SK-N-SH treated with all-trans-retinoic acid at 6 μM for 48 hours (cell line): ENCODE data around the gene GPNMB.

Source experiments
- TCF4 ChIP-seq: fragments of 250-450 bp; sonication (Bioruptor Pico); IDR thresholded peaks from 2 replicates; pipeline ENCODE4 v1.8.0; 2021; ENCODE audit warnings: mild to moderate bottlenecking, moderate library complexity, borderline replicate concordance
- ZC3H10 ChIP-seq: fragments of 250-450 bp; sonication (Bioruptor Pico); IDR thresholded peaks from 2 replicates; pipeline ENCODE4 v1.5.1; 2021; ENCODE audit warnings: mild to moderate bottlenecking, moderate library complexity
- ZNF70 ChIP-seq: fragments of 450-650 bp; formaldehyde crosslinking; IDR thresholded peaks from 2 replicates; pipeline ENCODE4 v1.5.0; 2020; ENCODE audit warnings: mild to moderate bottlenecking, moderate library complexity
- TF ChIP-seq, protein P1 (sequence below): fragments of 250-450 bp; sonication (Bioruptor Pico); IDR thresholded peaks from 2 replicates; pipeline ENCODE4 v1.5.1; 2021; ENCODE audit warnings: mild to moderate bottlenecking, moderate library complexity
- TF ChIP-seq, protein P2 (sequence below): fragments of 250-450 bp; sonication (Bioruptor Pico); IDR thresholded peaks from 2 replicates; pipeline ENCODE4 v1.8.0; 2020; ENCODE audit warnings: mild to moderate bottlenecking, moderate library complexity, borderline replicate concordance

DNA sequence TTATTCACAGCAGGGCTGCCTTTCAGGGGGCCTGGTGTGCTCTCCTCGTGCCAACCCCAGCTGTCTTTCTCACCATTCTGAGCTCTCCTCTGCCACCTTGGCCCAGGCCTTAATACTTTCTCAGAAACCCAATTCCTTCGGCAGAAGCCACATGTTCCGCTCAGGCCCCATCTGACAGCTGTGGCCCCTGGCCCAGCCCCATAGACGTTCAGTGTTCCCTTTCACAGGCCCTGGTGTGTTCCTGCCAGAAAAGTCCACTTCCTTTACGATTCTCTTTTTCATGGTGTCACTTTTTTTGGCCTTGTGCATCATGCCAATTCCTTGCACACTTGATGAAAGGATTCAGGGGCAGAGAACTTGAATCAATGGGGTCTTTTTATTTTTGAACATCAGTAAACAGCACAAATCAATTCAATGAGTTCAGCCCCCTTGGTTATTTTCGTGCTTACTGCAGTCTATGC, 15.9 kb upstream of the GPNMB start:
- TF ChIP-seq ZC3H10 (CRISPR knock-in tag) (no peak), TCF4 (CRISPR knock-in tag) (no peak), ZNF70 (CRISPR knock-in tag) (no peak)
- TF ChIP-seq, protein P1, sequence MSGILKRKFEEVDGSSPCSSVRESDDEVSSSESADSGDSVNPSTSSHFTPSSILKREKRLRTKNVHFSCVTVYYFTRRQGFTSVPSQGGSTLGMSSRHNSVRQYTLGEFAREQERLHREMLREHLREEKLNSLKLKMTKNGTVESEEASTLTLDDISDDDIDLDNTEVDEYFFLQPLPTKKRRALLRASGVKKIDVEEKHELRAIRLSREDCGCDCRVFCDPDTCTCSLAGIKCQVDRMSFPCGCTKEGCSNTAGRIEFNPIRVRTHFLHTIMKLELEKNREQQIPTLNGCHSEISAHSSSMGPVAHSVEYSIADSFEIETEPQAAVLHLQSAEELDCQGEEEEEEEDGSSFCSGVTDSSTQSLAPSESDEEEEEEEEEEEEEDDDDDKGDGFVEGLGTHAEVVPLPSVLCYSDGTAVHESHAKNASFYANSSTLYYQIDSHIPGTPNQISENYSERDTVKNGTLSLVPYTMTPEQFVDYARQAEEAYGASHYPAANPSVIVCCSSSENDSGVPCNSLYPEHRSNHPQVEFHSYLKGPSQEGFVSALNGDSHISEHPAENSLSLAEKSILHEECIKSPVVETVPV: no peak
- TF ChIP-seq, protein P2, sequence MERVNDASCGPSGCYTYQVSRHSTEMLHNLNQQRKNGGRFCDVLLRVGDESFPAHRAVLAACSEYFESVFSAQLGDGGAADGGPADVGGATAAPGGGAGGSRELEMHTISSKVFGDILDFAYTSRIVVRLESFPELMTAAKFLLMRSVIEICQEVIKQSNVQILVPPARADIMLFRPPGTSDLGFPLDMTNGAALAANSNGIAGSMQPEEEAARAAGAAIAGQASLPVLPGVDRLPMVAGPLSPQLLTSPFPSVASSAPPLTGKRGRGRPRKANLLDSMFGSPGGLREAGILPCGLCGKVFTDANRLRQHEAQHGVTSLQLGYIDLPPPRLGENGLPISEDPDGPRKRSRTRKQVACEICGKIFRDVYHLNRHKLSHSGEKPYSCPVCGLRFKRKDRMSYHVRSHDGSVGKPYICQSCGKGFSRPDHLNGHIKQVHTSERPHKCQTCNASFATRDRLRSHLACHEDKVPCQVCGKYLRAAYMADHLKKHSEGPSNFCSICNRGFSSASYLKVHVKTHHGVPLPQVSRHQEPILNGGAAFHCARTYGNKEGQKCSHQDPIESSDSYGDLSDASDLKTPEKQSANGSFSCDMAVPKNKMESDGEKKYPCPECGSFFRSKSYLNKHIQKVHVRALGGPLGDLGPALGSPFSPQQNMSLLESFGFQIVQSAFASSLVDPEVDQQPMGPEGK (CRISPR knock-in tag): no peak
